Lower lobe of right lung (tissue), 2 donors: ENCODE measurements around the gene CFAP54. TPM values are rescaled to one million over a fixed set of nuclear protein-coding genes. Genes with fewer than 3 reads are reported as not detected.

Source experiments
- ATAC-seq, 2 donors: fragments of 200-7000 bp; cut with Tn5 transposase; one replicate each; pipeline ENCODE4 v1.9.1; 2020 to 2022; ENCODE audit warnings: mild to moderate bottlenecking in 2 of 2, moderate library complexity in 2 of 2
- DNase-seq: peaks from one replicate; pipeline ENCODE4 v3.0.0-alpha.2; 2020
- H3K27ac ChIP-seq: fragments of 200-600 bp; one replicate; pipeline ENCODE4 v1.8.0; 2022
- H3K27me3 ChIP-seq: fragments of 200-600 bp; one replicate; pipeline ENCODE4 v1.8.0; 2022; ENCODE audit warnings: low read depth
- H3K36me3 ChIP-seq: fragments of 200-600 bp; one replicate; pipeline ENCODE4 v1.8.0; 2022; ENCODE audit warnings: mild to moderate bottlenecking
- H3K4me1 ChIP-seq: fragments of 200-600 bp; one replicate; pipeline ENCODE4 v1.8.0; 2022
- H3K4me3 ChIP-seq: fragments of 200-600 bp; one replicate; pipeline ENCODE4 v1.8.0; 2022; ENCODE audit warnings: mild to moderate bottlenecking
- H3K9me3 ChIP-seq: fragments of 200-600 bp; one replicate; pipeline ENCODE4 v1.8.0; 2022
- CTCF ChIP-seq: fragments of 200-600 bp; IDR thresholded peaks from one replicate; pipeline ENCODE4 v1.8.0; 2022; ENCODE audit warnings: antibody characterized with exemption, mild to moderate bottlenecking
- intact Hi-C: fragments of 100-400 bp; cut with DNase I; formaldehyde crosslinking; loops from one replicate; pipeline ENCODE4 v1.11.0; 2022
- total RNA-seq: library from RNA; stranded (reverse); fragmentation: NEBNext Ultra II Directional; extraction: Animal tissue kit (Norgen Biotek cat#: 25700); gene quantifications from one replicate; pipeline ENCODE4 v1.2.1, GENCODE V29; 2021
- donor health status: DM: no; HTN: yes; CAD: no; lungs with severe emphysema.

Gene CFAP54
- total RNA-seq, 1 donor from 2014 or later, result 7.9 TPM

- ATAC-seq (no peak), DNase-seq (no peak)
- Histone ChIP-seq H3K4me1 (no peaks in the 10 kb centered on the region), H3K4me3 (no peak overlapping the region), H3K36me3 (no peaks in the 10 kb centered on the region), H3K9me3 (no peaks in the 10 kb centered on the region), H3K27ac (no peak overlapping the region), H3K27me3 (no peaks in the 10 kb centered on the region)
- TF ChIP-seq CTCF, result no peak
- intact Hi-C loops, result no loop called here
Observed at GRCh38 chr12:96774496-96775256, 285.3 kb downstream of the CFAP54 start.

- DNase-seq, result no peak
- intact Hi-C loops, result no loop called here
- H3K36me3 ChIP-seq, result no peaks in the 10 kb centered on the region
- no peak overlapping the region for H3K27ac ChIP-seq
- no peak for ATAC-seq
- no peak overlapping the region for H3K4me3 ChIP-seq
- TF ChIP-seq CTCF, result no peak
- no peaks in the 10 kb centered on the region for H3K4me1 ChIP-seq
- H3K9me3 ChIP-seq, result no peaks in the 10 kb centered on the region
- H3K27me3 ChIP-seq, result no peaks in the 10 kb centered on the region
Observed at GRCh38 chr12:96776908-96777307, 287.5 kb downstream of the CFAP54 start.

GRCh38 chr12:96780330-96780729 is 291.0 kb downstream of the CFAP54 start:
- Histone ChIP-seq H3K27me3 (no peaks in the 10 kb centered on the region), H3K4me1 (no peaks in the 10 kb centered on the region), H3K27ac (no peak overlapping the region), H3K36me3 (no peaks in the 10 kb centered on the region), H3K4me3 (no peak overlapping the region), H3K9me3 (no peaks in the 10 kb centered on the region)
- TF ChIP-seq CTCF, result no peak
- no peak for DNase-seq
- intact Hi-C loops, result no loop called here
- no peak for ATAC-seq

GRCh38 chr12:96786791-96787190 is 297.4 kb downstream of the CFAP54 start:
- intact Hi-C loops, result no loop called here
- ATAC-seq (no peak), DNase-seq (no peak)
- H3K4me3 ChIP-seq, result no peak overlapping the region
- no peaks in the 10 kb centered on the region for H3K36me3 ChIP-seq
- no peak overlapping the region for H3K27ac ChIP-seq
- H3K4me1 ChIP-seq, result no peaks in the 10 kb centered on the region
- no peaks in the 10 kb centered on the region for H3K27me3 ChIP-seq
- no peak for TF ChIP-seq CTCF
- no peaks in the 10 kb centered on the region for H3K9me3 ChIP-seq

GRCh38 chr12:96803969-96804368 is 314.6 kb downstream of the CFAP54 start:
- intact Hi-C loops, result no loop called here
- no peak for TF ChIP-seq CTCF
- Histone ChIP-seq H3K27ac (no peak overlapping the region), H3K27me3 (no peaks in the 10 kb centered on the region), H3K36me3 (no peaks in the 10 kb centered on the region), H3K4me3 (no peak overlapping the region), H3K4me1 (no peaks in the 10 kb centered on the region), H3K9me3 (peaks cover 15% of the 10 kb centered on the region)
- ATAC-seq (no peak), DNase-seq (no peak)
